Psoas muscle (tissue), 8 donors: ENCODE measurements around the gene PLAAT1. TPM values are rescaled to one million over a fixed set of nuclear protein-coding genes. Genes with fewer than 3 reads are reported as not detected.

Source experiments
- ATAC-seq, 4 donors: fragments of 200-7000 bp; cut with Tn5 transposase; one replicate each; pipeline ENCODE4 v1.9.1; 2020; ENCODE audit warnings: moderate library complexity in 3 of 4, mild to moderate bottlenecking in 2 of 4
- DNase-seq, 2 donors: peaks; one replicate each; pipeline ENCODE4 v3.0.0-alpha.2; 2020
- H3K27ac ChIP-seq: fragments of 200-600 bp; one replicate; pipeline ENCODE4 v1.8.0; 2022
- H3K27me3 ChIP-seq, 3 donors: fragments of 200-600 bp in 1 of 3; one replicate each; pipeline versions ENCODE4 v1.6.1 to v1.8.0; 2013 to 2022; ENCODE audit warnings: low read length in 2 of 3, mild to moderate bottlenecking in 2 of 3, moderate library complexity in 1 of 3; ENCODE audit not compliant: insufficient read depth in 3 of 3
- H3K36me3 ChIP-seq, 2 donors: fragments of 200-600 bp in 1 of 2; one replicate each; pipeline versions ENCODE4 v1.6.1 to v1.8.0; 2013 to 2022; ENCODE audit warnings: low read depth in 1 of 2, mild to moderate bottlenecking in 1 of 2, moderate library complexity in 1 of 2; ENCODE audit not compliant: insufficient read depth in 1 of 2
- H3K4me1 ChIP-seq: fragments of 200-600 bp; one replicate; pipeline ENCODE4 v1.8.0; 2022
- H3K4me3 ChIP-seq: fragments of 200-600 bp; one replicate; pipeline ENCODE4 v1.8.0; 2022; ENCODE audit warnings: mild to moderate bottlenecking
- H3K9me3 ChIP-seq: fragments of 200-600 bp; one replicate; pipeline ENCODE4 v1.8.0; 2022
- WGBS, 3 donors: extraction: QIAGEN DNeasy Blood & Tissue Kit; methylation state at CpG; one replicate each; pipeline versions ENCODE4 v1.1.6 to v1.1.7; 2013; 5-methylcytosine and 5-hydroxymethylcytosine counted together
- intact Hi-C, 2 donors: fragments of 100-400 bp; cut with DNase I; formaldehyde crosslinking; loops; one replicate each; pipeline versions ENCODE4 v1.11.0 to v1.14.2; 2022
- polyA plus RNA-seq, 3 donors: library from polyadenylated mRNA; stranded (reverse); fragments of 200-250 nt; gene quantifications; one replicate each; pipeline ENCODE4 v1.2.3, GENCODE V29; 2013
- total RNA-seq, 4 donors: library from RNA; stranded (reverse); fragmentation: NEBNext Ultra II Directional in 2 of 4; extraction: Animal tissue kit (Norgen Biotek cat#: 25700) in 2 of 4; gene quantifications; one replicate each; pipeline versions ENCODE4 v1.2.1 to v1.2.4, GENCODE V29; 2021 to 2023
- TF ChIP-seq, protein P1 (sequence below): fragments of 200-600 bp; IDR thresholded peaks from one replicate; pipeline ENCODE4 v1.8.0; 2022; ENCODE audit warnings: antibody characterized with exemption
- donor health status: healthy with polysubstance abuse.
- donor health status: DM: no; HTN: no; CAD: no; lungs with moderate emphysema.
- donor health status: Bipolar disorder and iron deficiency.
- donor health status: healthy.
- donor health status: DM: yes; HTN: yes; CAD: no.
- donor health status: DM: no; HTN: no; CAD: no.
- donor health status: DM: no; HTN: no; CAD: no.
- donor health status: DM: yes; HTN: yes; CAD: no.

PLAAT1 gene
- total and polyA plus RNA-seq, 7 donors, result 10.8 to 26.2 (median 21.4) TPM

DNA sequence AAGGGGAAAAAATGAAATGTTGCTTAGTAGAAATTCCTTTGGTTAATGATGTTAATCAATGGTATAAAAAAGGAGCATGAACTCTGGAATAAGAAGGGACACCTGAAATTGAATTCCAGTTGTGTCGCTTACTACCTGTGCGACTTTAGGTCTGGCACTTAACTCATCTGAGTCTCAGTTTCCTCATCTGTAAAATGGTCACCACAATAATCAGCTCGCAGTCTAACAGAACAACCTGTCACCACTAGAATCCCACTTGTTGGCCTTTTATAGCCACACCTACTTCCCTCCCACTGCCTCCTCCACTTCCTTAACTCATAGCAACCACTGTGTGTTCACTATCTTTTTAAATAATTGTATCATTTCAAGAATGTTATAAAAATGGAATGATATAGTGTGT, 2.5 kb downstream of the PLAAT1 start:
- Histone ChIP-seq H3K4me1 (peaks cover 22% of the 10 kb centered on the region), H3K4me3 (peak overlapping the region; percentile 70), H3K27ac (no peak overlapping the region), H3K36me3 (no peaks in the 10 kb centered on the region), H3K9me3 (peaks cover 15% of the 10 kb centered on the region), H3K27me3 (no peaks in the 10 kb centered on the region)
- DNase-seq (no peak), ATAC-seq (no peak)
- 88 to 95% (median 90%) methylated on average over 3 of the region's 3 CpGs for WGBS, 3 donors
- TF ChIP-seq, protein P1, sequence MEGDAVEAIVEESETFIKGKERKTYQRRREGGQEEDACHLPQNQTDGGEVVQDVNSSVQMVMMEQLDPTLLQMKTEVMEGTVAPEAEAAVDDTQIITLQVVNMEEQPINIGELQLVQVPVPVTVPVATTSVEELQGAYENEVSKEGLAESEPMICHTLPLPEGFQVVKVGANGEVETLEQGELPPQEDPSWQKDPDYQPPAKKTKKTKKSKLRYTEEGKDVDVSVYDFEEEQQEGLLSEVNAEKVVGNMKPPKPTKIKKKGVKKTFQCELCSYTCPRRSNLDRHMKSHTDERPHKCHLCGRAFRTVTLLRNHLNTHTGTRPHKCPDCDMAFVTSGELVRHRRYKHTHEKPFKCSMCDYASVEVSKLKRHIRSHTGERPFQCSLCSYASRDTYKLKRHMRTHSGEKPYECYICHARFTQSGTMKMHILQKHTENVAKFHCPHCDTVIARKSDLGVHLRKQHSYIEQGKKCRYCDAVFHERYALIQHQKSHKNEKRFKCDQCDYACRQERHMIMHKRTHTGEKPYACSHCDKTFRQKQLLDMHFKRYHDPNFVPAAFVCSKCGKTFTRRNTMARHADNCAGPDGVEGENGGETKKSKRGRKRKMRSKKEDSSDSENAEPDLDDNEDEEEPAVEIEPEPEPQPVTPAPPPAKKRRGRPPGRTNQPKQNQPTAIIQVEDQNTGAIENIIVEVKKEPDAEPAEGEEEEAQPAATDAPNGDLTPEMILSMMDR, result no peak
- intact Hi-C loops, result loop anchor here in 1 of 2 donors (5.0 to 10.0 kb wide), 2 partner anchors 111 to 351 kb away; partner anchors contain the start of gene OPA1

DNA sequence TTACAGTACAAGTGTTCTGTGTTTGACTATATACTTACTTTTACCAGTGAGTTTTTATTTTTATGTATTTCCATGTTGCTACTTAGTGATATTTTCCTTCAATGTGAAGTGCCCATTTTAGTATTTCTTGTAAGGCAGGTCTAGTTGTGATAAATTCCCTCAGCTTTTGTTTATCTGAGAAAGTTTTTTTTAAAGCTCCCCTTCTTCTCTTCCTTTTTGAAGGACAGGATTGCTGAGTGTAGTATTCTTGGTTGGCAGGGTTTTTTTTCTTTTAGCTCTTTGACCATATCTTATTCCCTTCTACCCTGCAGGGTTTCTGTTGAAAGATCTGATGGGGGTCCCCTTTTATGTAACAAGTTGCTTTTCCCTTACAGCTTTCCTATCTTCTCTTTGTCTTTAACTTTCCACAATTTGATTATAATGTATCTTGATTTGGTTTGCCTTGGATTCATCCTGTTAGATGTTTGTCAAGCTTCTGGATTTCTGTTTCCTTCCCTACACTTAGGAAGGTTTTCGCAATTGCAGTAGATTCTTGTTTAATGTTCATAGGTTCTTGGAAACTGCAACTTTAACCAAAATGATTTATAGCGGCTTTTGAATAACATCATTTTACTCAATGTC, 7.9 kb downstream of the PLAAT1 start:
- intact Hi-C loops, result loop anchor here in 1 of 2 donors (10.0 kb wide), 1 partner anchor 346 kb away; the partner anchor contains the start of gene OPA1
- TF ChIP-seq, protein P1, result no peak
- 51 to 99% (median 96%) methylated on average over 2 of the region's 2 CpGs for WGBS, 3 donors
- no peak overlapping the region for H3K4me3 ChIP-seq
- no peak overlapping the region for H3K27ac ChIP-seq
- no peak for DNase-seq
- no peaks in the 10 kb centered on the region for H3K36me3 ChIP-seq
- ATAC-seq, result no peak
- H3K9me3 ChIP-seq, result peaks cover 32% of the 10 kb centered on the region
- H3K27me3 ChIP-seq, result no peaks in the 10 kb centered on the region
- no peaks in the 10 kb centered on the region for H3K4me1 ChIP-seq

DNA sequence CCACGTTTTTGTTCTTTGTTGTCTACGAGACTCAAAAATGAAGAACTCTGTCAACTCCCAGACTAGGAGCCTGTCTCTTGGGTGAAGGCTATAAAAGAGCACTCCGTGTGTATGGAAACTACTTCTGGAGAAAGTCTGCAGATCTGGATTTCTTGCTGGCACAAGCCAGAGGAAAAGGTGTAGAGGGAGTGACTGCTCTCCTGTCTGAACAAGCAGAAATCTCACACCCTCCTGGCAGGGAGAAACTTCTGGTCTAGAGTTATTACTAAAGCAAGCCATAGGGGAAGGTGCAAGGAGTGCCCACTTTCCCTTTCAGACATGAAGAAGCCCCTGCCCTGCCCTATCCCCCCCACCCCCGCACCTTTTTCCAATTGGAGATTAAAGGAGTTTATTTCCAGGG, 9.5 kb downstream of the PLAAT1 start:
- ATAC-seq (no peak), DNase-seq (no peak)
- H3K36me3 ChIP-seq, result no peaks in the 10 kb centered on the region
- H3K27ac ChIP-seq, result no peak overlapping the region
- no peak overlapping the region for H3K4me3 ChIP-seq
- TF ChIP-seq, protein P1, result no peak
- H3K4me1 ChIP-seq, result no peaks in the 10 kb centered on the region
- no peaks in the 10 kb centered on the region for H3K27me3 ChIP-seq
- H3K9me3 ChIP-seq, result peaks cover 32% of the 10 kb centered on the region
- intact Hi-C loops, result no loop called here
- WGBS, 3 donors, result 89 to 93% (median 93%) methylated on average over 4 of the region's 4 CpGs

DNA sequence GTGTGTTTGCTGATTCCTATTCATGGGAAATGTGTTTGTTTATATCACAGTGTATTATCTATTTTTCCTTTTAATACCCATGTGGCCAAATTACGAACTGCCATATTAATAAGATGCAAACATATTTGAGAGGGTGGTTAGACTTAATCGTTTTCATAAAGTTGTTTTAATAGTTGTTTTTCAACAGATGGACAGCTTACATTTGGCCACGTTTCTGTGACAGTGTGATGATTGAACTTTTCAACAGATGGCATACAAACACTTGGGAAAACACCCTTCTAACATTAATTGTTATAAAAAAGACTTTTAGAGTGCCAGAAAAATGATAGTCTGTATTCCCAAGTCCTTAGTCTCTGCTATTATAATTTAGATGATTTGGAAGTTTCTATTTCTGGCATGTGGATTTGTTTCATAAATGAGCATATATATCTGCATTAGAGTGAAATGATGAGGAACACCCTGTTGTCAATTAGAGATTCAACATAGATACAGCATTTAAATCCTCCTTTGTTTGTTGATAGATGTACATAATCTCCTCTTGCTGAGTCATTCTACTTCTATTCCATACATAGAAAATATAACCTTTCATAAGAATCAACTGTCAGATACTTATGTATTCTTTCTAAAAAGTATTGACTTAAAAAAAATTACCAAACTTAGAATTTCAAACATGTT, 13.1 kb downstream of the PLAAT1 start:
- intact Hi-C loops, result no loop called here
- TF ChIP-seq, protein P1, result no peak
- WGBS, 3 donors, result 45 to 67% (median 49%) methylated on average over 3 of the region's 3 CpGs
- H3K27ac ChIP-seq, result no peak overlapping the region
- no peak for ATAC-seq
- H3K9me3 ChIP-seq, result peaks cover 12% of the 10 kb centered on the region
- no peak overlapping the region for H3K4me3 ChIP-seq
- DNase-seq, result no peak
- H3K4me1 ChIP-seq, result no peaks in the 10 kb centered on the region
- H3K36me3 ChIP-seq, result no peaks in the 10 kb centered on the region
- no peaks in the 10 kb centered on the region for H3K27me3 ChIP-seq
